ENCODE measurements around the gene ANKRD33.

DNA sequence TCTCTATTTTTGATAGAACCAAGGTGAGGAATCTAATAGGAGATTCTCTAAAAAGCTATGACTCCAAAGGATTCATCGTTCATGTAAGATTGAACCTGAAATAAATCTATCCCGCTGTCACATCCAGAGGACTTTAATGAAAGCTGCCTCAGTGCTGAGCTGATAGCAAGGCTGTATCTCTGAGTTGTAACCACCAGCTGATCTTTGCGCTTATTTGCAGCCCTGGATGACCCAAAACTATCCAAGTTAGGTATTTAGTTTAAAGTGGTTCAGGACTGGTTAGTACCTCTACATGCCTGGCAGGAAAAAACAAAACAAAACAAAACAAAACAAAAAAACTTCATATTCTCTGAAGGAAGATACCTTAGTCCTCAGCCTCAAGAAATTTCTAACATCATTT lies 8.8 kb upstream of the ANKRD33 start:
- no peak for TF ChIP-seq JUND (IDR thresholded peaks at IDR 0.05)
- TF ChIP-seq RFX5 (IDR thresholded peaks at IDR 0.05; ENCODE audit: low read length) = no peak
- no peak for TF ChIP-seq CTCF (IDR thresholded peaks at IDR 0.05)
- no peak for TF ChIP-seq POLR2AphosphoS5 (IDR thresholded peaks at IDR 0.05; ENCODE audit: low read depth, low read length)
- no peak for TF ChIP-seq EZH2phosphoT487 (IDR thresholded peaks at IDR 0.05; ENCODE audit: borderline replicate concordance, low read depth)
- no peak for TF ChIP-seq CHD2 (IDR thresholded peaks at IDR 0.05; ENCODE audit: low read length, partially characterized antibody)
- TF ChIP-seq, protein P1, sequence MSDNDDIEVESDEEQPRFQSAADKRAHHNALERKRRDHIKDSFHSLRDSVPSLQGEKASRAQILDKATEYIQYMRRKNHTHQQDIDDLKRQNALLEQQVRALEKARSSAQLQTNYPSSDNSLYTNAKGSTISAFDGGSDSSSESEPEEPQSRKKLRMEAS (IDR thresholded peaks at IDR 0.05; ENCODE audit: low read depth) = no peak
- no peak for TF ChIP-seq RXRA (IDR thresholded peaks at IDR 0.05; ENCODE audit: borderline replicate concordance, low read depth)

Data from SK-N-SH (cell line).